ENCODE data around the gene PLAC8L1. TPM values are rescaled to one million over a fixed set of nuclear protein-coding genes. Genes with fewer than 3 reads are reported as not detected.
"Not testable (repeated sequence)": the region's sequence is repeated elsewhere in the genome, so short reads cannot be mapped to it uniquely, and the experiment has no call there.

The PLAC8L1 gene
- total RNA-seq, 6 experiments from 2014 or later: not detected

DNA sequence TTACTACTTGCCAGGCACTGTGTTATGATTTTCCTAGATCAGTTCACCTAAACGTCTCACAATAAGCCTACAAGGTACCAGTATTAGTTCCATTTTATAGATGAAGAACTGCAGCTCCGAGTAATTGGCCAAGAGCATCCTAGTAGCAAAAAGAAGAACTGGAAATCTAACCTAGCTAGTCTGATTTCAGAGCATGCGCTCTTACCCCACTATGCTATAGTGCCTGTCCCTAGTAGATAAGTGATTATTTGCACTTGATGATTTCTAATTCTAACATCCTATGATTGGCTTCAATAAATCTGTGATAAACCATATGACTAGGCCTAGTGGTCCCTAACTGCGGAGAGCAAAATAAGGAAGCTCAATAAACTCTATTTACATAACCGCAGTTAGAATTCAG is 7.1 kb upstream of the PLAC8L1 start:
- 77% methylated on average over 5 of the region's 5 CpGs for WGBS (ENCODE audit: insufficient coverage, low coverage, low lambda C conversion rate, missing lambda C conversion rate)
- intact Hi-C loops (cut with DNase I): no loop called here
- no peak for TF ChIP-seq POLR2A (IDR thresholded peaks at IDR 0.05)
- TF ChIP-seq, protein P1, sequence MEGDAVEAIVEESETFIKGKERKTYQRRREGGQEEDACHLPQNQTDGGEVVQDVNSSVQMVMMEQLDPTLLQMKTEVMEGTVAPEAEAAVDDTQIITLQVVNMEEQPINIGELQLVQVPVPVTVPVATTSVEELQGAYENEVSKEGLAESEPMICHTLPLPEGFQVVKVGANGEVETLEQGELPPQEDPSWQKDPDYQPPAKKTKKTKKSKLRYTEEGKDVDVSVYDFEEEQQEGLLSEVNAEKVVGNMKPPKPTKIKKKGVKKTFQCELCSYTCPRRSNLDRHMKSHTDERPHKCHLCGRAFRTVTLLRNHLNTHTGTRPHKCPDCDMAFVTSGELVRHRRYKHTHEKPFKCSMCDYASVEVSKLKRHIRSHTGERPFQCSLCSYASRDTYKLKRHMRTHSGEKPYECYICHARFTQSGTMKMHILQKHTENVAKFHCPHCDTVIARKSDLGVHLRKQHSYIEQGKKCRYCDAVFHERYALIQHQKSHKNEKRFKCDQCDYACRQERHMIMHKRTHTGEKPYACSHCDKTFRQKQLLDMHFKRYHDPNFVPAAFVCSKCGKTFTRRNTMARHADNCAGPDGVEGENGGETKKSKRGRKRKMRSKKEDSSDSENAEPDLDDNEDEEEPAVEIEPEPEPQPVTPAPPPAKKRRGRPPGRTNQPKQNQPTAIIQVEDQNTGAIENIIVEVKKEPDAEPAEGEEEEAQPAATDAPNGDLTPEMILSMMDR (IDR thresholded peaks at IDR 0.05): no peak
- no peak overlapping the region for H3K27ac ChIP-seq
- no peak overlapping the region for H3K4me3 ChIP-seq
- DNase-seq (no peak), ATAC-seq (no peak)
- no peaks in the 10 kb centered on the region for H3K9me3 ChIP-seq
- H3K36me3 ChIP-seq: peaks cover 5 to 19% (median 7%) of the 10 kb centered on the region in 4 donors
- H3K27me3 ChIP-seq: no peaks in the 10 kb centered on the region
- no peaks in the 10 kb centered on the region for H3K4me1 ChIP-seq

GRCh38 chr5:146111409-146111808 is 6.0 kb upstream of the PLAC8L1 start:
- no peak for DNase-seq

GRCh38 chr5:146109379-146109778 is 4.0 kb upstream of the PLAC8L1 start:
- no peak for TF ChIP-seq POLR2A (IDR thresholded peaks at IDR 0.05)
- TF ChIP-seq, protein P1 (IDR thresholded peaks at IDR 0.05): no peak
- Histone ChIP-seq H3K36me3 (peaks cover 4 to 16% (median 6%) of the 10 kb centered on the region in 4 donors), H3K27ac (no peak overlapping the region), H3K4me1 (no peaks in the 10 kb centered on the region), H3K27me3 (no peaks in the 10 kb centered on the region), H3K9me3 (no peaks in the 10 kb centered on the region), H3K4me3 (no peak overlapping the region)
- DNase-seq (no peak), ATAC-seq (no peak)
- WGBS (ENCODE audit: insufficient coverage, low coverage, low lambda C conversion rate, missing lambda C conversion rate): 78% methylated on average over 1 of the region's 1 CpG
- intact Hi-C loops (cut with DNase I): no loop called here

More at GRCh38 chr5:146111409-146111808, 6.0 kb upstream of the PLAC8L1 start:
- Histone ChIP-seq H3K9me3 (no peaks in the 10 kb centered on the region), H3K27ac (no peak overlapping the region), H3K4me3 (no peak overlapping the region), H3K4me1 (no peaks in the 10 kb centered on the region), H3K27me3 (no peaks in the 10 kb centered on the region), H3K36me3 (peaks cover 4 to 16% (median 6%) of the 10 kb centered on the region in 4 donors)
- no peak for ATAC-seq
- intact Hi-C loops (cut with DNase I): no loop called here
- TF ChIP-seq, protein P1 (IDR thresholded peaks at IDR 0.05): no peak
- TF ChIP-seq POLR2A (IDR thresholded peaks at IDR 0.05): no peak
- WGBS (ENCODE audit: insufficient coverage, low coverage, low lambda C conversion rate, missing lambda C conversion rate): 41% methylated on average over 1 of the region's 1 CpG

DNA sequence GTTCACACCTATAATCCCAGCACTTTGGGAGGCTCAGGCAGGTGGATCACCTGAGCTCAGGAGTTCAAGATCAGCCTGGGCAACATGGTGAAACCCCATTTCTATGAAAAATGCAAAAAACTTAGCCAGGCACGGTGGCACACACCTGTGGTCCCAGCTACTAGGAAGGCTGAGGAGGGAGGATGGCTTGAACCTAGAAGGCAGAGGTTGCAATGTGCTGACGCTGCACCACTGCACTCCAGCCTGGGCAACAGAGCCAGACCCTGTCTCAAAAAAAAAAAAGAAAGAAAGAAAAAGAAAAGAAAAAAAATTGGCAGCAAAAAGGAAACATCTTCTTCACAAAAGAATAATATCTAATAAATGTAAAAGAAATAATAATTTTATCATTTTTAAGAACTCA is 3.5 kb upstream of the PLAC8L1 start:
- 80% methylated on average over 1 of the region's 2 CpGs for WGBS (ENCODE audit: insufficient coverage, low coverage, low lambda C conversion rate, missing lambda C conversion rate)
- ATAC-seq; H3K27ac ChIP-seq; DNase-seq; H3K4me3 ChIP-seq; H3K27me3 ChIP-seq; H3K9me3 ChIP-seq; H3K4me1 ChIP-seq; intact Hi-C loops (cut with DNase I): not testable (repeated sequence)
- H3K36me3 ChIP-seq: peaks cover 2 to 16% (median 4%) of the 10 kb centered on the region in 4 donors

DNA sequence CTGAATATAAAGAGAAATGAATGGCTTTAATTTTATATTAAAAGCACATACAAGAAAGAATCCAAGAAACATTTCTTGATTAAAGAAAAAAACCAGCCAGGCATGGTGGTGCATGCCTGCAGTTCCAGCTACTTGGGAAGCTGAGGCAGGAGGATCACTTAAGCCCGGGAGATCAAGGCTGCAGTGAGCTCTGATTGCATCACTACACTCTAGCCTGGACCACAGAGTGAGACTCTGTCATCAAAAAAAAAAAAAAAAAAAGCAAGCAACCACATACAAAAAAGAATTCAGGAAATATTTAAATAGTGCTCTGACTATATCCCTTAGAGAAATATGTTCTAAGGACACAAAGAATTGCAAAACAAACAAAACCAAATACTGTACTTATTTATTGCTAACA is 2.5 kb upstream of the PLAC8L1 start:
- WGBS (ENCODE audit: insufficient coverage, low coverage, low lambda C conversion rate, missing lambda C conversion rate): 60% methylated on average over 1 of the region's 1 CpG
- no peaks in the 10 kb centered on the region for H3K4me1 ChIP-seq
- DNase-seq (no peak), ATAC-seq (no peak)
- peaks cover 0 to 10% (median under 1%) of the 10 kb centered on the region in 4 donors for H3K36me3 ChIP-seq
- H3K27me3 ChIP-seq: no peaks in the 10 kb centered on the region
- no peaks in the 10 kb centered on the region for H3K9me3 ChIP-seq
- TF ChIP-seq POLR2A (IDR thresholded peaks at IDR 0.05): no peak
- TF ChIP-seq, protein P1 (IDR thresholded peaks at IDR 0.05): no peak
- H3K27ac ChIP-seq: no peak overlapping the region
- no peak overlapping the region for H3K4me3 ChIP-seq
- intact Hi-C loops (cut with DNase I): no loop called here
